Measurements from ENCODE around the gene RAB40B.

Gene RAB40B

GRCh38 chr17:82611140-82612058 is 87.1 kb downstream of the RAB40B start:
- Histone ChIP-seq H3K27ac (ENCODE audit: low read depth, low read length, severe bottlenecking) (peak overlapping the region; percentile 10), H3K9me3 (ENCODE audit: control insufficient read depth, low read length) (no peaks in the 10 kb centered on the region), H3K4me3 (ENCODE audit: extremely low read depth, insufficient read depth, low read length, poor library complexity, severe bottlenecking) (no peak overlapping the region), H3K36me3 (ENCODE audit: control insufficient read depth, insufficient read depth, low read length) (peaks cover 65% of the 10 kb centered on the region), H3K4me1 (ENCODE audit: control insufficient read depth, insufficient read depth, low read length, poor library complexity, severe bottlenecking) (peaks cover 2% of the 10 kb centered on the region)
- WGBS, 2 experiments (ENCODE audit: insufficient coverage in 2 of 2) = 81 to 88% methylated on average over 4 to 16 of the region's 21 CpGs

- Histone ChIP-seq H3K36me3 (ENCODE audit: control insufficient read depth, insufficient read depth, low read length) (peaks cover 63% of the 10 kb centered on the region), H3K9me3 (ENCODE audit: control insufficient read depth, low read length) (no peaks in the 10 kb centered on the region), H3K4me3 (ENCODE audit: extremely low read depth, insufficient read depth, low read length, poor library complexity, severe bottlenecking) (no peak overlapping the region), H3K27ac (ENCODE audit: low read depth, low read length, severe bottlenecking) (no peak overlapping the region), H3K4me1 (ENCODE audit: control insufficient read depth, insufficient read depth, low read length, poor library complexity, severe bottlenecking) (peaks cover 2% of the 10 kb centered on the region)
- 89% methylated on average over 3 of the region's 4 CpGs; no CpG with 5 or more reads in 1 of the 2 experiments for WGBS, 2 experiments (ENCODE audit: insufficient coverage in 2 of 2)
These were observed 88.8 kb downstream of the RAB40B start for GRCh38 chr17:82609655-82610054.

GRCh38 chr17:82608816-82609215 is 89.7 kb downstream of the RAB40B start:
- no peaks in the 10 kb centered on the region for H3K4me1 ChIP-seq (ENCODE audit: control insufficient read depth, insufficient read depth, low read length, poor library complexity, severe bottlenecking)
- H3K4me3 ChIP-seq (ENCODE audit: extremely low read depth, insufficient read depth, low read length, poor library complexity, severe bottlenecking) = no peak overlapping the region
- H3K9me3 ChIP-seq (ENCODE audit: control insufficient read depth, low read length) = no peaks in the 10 kb centered on the region
- peaks cover 67% of the 10 kb centered on the region for H3K36me3 ChIP-seq (ENCODE audit: control insufficient read depth, insufficient read depth, low read length)
- WGBS, 2 experiments (ENCODE audit: insufficient coverage in 2 of 2) = 69 to 77% methylated on average over 4 to 5 of the region's 5 CpGs
- no peak overlapping the region for H3K27ac ChIP-seq (ENCODE audit: low read depth, low read length, severe bottlenecking)

- Histone ChIP-seq H3K36me3 (ENCODE audit: control insufficient read depth, insufficient read depth, low read length) (peaks cover 81% of the 10 kb centered on the region), H3K27ac (ENCODE audit: low read depth, low read length, severe bottlenecking) (peak overlapping the region; percentile 29), H3K4me3 (ENCODE audit: extremely low read depth, insufficient read depth, low read length, poor library complexity, severe bottlenecking) (no peak overlapping the region), H3K4me1 (ENCODE audit: control insufficient read depth, insufficient read depth, low read length, poor library complexity, severe bottlenecking) (peaks cover 3% of the 10 kb centered on the region), H3K9me3 (ENCODE audit: control insufficient read depth, low read length) (no peaks in the 10 kb centered on the region)
- WGBS, 2 experiments (ENCODE audit: insufficient coverage in 2 of 2) = 92 to 96% methylated on average over 14 to 15 of the region's 16 CpGs
These were observed 92.4 kb downstream of the RAB40B start for GRCh38 chr17:82605939-82606600.
